ENCODE measurements around the gene EML3. TPM values are rescaled to one million over a fixed set of nuclear protein-coding genes. Genes with fewer than 3 reads are reported as not detected.
"Not testable (repeated sequence)": the region's sequence is repeated elsewhere in the genome, so short reads cannot be mapped to it uniquely, and the experiment has no call there.

EML3 gene
- total RNA-seq, 2 donors from 2014 or later = 58.7 to 63.8 TPM

DNA sequence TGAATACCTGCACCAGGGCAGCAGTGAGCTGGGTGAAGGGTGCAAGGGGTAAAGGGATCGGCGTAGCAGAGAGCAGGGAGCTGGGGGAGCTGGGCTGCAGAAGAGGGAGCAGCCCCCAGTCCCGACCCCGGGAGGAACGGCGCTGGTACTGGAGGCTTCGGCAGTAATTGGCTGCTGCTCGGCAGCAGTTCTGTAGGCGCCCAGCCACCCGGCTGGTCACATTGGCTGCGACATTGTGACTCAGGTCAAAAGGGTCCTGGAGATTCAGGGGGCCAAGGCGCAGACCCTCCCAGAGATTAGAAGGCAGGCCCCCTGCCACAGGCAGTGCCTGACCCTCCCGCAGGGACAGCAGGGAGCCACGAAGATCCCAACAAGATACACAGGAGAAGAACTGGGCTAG, 36.7 kb downstream of the EML3 start:
- DNase-seq (ENCODE audit: low spot score) = peak; percentile 78
- intact Hi-C loops (cut with DNase I) = loop anchor here in 1 of 2 donors (2.0 kb wide), 1 partner anchor 15 kb away; the partner anchor contains the start of gene TUT1

DNA sequence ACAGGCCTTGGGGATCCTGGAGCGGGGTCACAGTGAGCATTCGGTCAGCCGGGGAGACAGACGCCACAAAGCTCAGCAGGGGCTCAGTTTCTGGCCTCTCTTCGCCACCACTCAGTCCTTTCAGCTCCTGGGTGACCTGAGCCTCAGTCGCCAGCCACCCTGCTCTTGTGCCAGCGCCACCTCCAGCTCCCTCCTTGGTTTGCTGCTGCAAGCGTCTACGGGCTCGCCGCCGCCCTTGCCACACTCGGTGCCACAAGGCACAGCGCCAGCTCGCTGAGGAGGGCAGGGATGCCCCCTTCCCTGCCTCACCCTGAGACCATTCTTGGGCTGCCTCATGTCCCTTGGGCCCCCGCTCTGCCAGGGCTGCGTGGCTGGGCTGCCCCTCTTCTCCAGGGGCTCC, 37.4 kb downstream of the EML3 start:
- intact Hi-C loops (cut with DNase I) = loop anchor here in 1 of 2 donors (2.0 kb wide), 1 partner anchor 16 kb away; the partner anchor contains the start of gene TUT1
- peak; percentile 82 for DNase-seq (ENCODE audit: low spot score)

DNA sequence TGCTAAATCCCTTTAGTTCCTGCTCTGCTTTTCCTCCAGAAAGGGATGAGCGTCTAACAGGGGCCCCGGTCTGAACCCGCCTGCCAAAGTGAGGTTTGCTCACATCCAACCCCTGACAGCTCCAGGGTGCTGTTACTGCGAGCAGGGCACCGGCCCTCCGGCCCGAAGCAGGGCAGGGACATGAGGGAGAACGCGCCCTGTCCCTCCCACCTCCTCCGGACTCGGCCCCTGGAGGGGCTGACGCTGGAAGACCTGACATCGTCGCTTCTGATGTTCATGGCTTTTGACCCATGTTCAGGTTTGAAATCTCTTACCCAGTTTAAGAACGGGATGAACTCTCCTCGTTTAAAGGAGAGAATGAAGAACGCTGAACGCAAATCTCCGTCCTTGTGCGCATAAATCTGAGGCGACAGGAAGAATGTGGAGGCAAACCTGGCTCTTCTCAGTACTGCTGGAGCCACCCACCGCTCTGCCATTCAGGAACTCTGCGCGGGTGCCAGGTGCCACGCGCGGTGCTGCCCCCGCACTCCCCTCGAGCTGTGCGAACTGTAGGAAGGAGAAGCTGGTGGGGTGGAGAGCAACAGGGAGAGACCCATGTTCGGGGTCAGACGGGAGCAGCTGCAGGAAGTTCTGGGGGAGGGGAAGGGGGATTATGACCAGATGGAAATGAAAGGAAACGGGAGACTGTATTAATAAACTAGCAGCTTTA, 38.1 kb downstream of the EML3 start:
- intact Hi-C loops (cut with DNase I) = loop anchor here in 1 of 2 donors (2.0 kb wide), 1 partner anchor 16 kb away; the partner anchor contains the start of gene TUT1
- DNase-seq (ENCODE audit: low spot score) = peak; percentile 73

DNA sequence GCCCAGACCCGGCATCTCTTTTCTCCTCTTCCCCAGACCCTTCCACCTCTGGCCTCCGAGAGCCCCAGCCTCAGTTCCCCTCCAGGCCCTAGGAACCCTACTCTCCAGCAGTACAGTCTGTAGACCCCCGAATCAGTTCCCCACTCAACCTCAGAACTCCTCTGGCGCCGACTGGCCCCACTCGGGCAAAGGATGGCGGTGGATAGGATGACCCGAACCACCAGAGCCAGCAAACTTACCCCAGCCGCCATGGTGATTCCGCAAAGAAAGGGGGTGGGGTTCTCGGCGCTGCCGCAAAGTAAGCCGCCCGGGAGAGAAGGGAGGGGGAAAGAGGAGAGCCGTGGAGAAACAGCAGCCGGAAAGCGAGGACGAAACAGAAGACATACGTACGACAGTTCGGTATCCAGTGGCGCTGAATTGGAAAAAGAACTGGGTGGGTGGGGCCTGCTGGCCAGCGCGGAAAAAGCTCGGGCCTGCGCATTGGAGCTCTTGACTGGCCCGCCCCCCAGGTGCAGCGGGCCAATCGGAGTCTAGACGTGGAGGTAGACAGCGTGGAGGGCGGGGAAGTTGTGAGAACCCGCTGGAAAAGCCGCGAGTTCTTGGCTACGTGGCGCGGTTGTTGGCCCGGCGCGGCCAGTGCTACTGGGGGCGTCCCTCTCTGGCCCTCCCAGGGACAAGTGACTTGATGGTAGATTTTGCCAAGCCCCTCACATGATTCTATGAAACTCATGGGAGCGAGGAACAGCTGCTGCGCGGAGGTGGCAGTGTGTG, 38.8 kb downstream of the EML3 start, which contains the start of gene EEF1G:
Gene EEF1G, minus strand, starts transcription at position 300 of the 771 bp plus-strand sequence. Its CDS starts 49 bp downstream, at position 251.
- intact Hi-C loops (cut with DNase I) = loop anchor here in 1 of 2 donors (2.0 kb wide), 1 partner anchor 17 kb away; the partner anchor contains the start of gene TUT1
- peak; percentile 99 for DNase-seq (ENCODE audit: low spot score)

DNA sequence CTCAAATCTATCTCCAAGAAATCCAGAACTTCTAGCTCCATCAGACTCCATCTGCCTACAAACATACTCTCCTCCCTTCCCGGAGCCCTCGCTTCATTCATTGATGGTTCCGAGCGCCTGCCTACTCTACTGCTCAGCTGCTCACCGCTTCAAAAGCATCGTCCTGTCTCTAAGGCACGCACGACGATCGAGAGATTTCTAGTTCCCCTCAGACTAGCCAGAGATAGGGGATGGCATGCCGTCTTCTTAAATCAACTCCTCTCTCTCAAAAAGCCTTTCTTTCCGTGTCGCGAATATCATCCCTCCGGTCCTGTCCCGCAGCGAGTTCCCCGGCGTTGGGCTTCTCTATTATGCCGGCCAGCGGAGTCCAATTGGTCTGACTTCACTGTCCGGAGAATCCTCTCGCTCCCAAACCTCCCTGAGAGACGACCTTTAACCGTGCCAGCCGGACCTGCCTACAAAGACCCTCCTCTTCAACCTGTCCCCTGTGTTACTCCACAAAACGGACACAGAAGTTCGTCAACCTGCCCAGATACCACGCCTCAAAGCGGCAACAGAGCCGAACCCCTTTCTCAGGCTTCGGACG, 39.5 kb downstream of the EML3 start:
- intact Hi-C loops (cut with DNase I) = no loop called here
- no peak for DNase-seq (ENCODE audit: low spot score)

- intact Hi-C loops (cut with DNase I) = no loop called here
- peak; percentile 37 for DNase-seq (ENCODE audit: low spot score)
Observed at GRCh38 chr11:62572431-62572830, 40.1 kb downstream of the EML3 start.

DNA sequence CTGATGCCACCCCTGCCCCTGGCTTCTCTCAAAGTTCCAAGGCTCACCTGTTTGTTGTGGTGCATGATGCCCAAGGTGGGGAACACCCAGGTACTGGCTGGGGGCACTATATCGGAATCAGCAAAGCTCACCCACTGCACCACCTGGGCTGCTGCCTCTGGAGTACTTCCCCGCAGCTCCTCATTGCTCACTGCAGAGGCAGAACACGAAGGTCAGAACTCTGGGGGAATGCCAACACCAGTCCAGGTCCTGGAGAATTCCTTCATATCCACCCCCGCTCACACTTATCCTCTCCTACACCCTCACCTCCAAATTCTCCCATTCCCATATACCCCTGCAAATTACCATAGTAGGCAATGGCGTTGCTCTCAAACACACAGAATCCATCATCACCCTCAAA, 41.1 kb downstream of the EML3 start:
- intact Hi-C loops (cut with DNase I); DNase-seq (ENCODE audit: low spot score): not testable (repeated sequence)

- DNase-seq (ENCODE audit: low spot score); intact Hi-C loops (cut with DNase I): not testable (repeated sequence)
Observed at GRCh38 chr11:62570903-62571302, 41.7 kb downstream of the EML3 start.

- no peak for DNase-seq (ENCODE audit: low spot score)
- intact Hi-C loops (cut with DNase I) = no loop called here
Observed at GRCh38 chr11:62569611-62570010, 43.0 kb downstream of the EML3 start.

DNA sequence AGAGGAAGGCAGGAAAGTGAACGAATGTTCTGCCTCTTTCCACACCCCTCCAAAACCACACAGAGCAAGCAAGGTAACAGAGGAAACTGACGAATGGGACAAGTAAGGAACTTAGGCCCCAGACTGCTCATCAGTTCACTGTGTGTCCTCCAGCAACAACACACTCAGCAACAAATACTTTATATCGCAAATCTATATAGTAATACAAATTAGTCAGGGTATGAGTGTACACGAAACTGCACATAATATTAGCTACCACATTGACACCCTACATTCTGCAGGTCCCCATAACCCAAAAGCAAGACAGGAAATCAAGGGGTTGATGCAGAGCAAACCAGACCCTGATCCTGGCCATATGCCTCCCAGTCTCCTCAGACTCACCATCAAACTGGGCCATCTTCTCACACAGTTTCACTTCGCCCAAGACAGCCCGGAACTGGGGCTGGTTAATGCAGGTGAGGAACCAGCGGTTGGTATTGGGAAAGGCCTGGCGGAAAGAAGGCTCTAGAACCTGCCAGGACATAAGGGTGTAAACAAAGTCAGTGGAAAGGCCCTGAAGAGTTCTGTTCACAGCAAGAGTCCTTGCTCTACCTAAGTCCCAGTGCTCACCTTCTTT, 45.4 kb downstream of the EML3 start:
- DNase-seq (ENCODE audit: low spot score) = no peak
- intact Hi-C loops (cut with DNase I) = no loop called here

DNA sequence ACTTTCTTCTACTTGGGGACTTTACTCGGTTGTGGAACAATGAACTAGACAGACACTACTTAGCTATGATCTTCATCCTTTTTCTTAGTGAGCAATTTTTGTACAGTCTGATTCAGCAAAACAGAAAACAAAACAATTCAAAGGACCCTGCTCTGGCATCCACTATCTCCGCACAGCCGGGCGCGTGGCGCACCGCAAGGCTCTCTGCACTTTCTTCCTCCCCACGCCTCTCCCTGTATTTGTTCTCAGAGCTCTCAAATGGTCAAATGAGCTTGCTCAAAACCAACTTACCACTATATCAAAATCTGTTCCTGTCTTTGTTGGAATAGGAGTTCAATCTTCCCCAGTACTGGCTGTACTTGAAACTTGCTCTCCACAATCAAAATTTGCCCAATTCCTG, 46.3 kb downstream of the EML3 start:
- DNase-seq (ENCODE audit: low spot score) = peak; percentile 44
- intact Hi-C loops (cut with DNase I) = no loop called here

DNA sequence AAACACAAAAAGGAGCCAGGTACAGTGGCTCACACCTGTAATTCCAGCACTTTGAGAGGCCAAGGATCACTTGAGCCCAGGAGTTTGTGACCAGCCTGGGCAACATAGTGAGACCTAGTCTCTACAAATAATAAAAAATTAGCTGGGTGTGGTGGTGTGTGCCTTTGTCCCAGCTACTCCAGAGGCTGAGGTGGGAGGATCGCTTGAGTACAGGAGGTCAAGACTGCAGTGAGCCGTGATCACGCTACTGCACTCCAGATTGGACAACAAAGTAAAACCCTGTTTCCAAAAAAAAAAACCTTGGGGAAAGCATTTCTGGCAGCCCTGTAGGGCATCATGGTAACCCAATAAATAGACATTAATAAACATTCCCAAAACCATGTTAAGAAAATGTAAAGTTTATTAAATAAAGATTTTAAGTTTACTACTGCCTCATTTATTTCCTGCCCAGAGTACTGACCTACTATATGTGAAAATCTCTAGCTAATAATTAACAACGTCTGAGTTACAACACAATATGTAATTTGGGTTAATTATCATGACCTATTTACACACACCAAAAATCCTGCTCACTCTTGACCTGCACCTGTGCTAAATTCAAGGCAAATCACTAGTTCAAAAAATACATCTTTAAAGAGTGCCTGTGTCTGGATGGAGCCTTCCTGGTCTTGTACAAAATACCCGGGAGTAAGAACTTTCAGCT, 47.3 kb downstream of the EML3 start:
- intact Hi-C loops (cut with DNase I) = no loop called here
- DNase-seq (ENCODE audit: low spot score) = peak; percentile 49

DNA sequence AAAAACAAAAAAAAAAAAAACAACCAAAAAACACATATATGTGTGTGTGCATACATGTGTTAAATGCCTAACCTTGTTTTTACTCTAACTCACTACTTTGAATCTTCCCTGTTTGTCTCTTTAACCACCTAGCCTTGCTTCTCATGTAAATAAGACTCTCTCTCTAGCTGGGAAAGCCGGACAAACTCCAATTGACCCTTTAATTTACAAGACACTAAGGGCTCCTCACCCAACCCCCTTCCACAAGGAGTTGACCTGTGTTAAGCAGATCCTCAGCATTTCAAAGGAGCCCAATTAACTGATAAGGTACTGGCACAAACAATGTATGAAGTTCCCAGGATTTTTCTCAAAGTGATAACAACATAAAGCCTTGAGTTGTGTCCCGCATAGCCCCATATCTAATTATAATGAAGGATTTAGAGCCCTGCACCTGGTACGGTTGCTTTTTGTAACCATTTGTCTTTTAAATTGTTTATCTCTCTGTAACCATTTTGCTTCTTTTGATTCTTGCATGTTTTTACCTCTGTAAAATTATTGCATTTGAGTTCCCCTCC, 50.8 kb downstream of the EML3 start:
- intact Hi-C loops (cut with DNase I); DNase-seq (ENCODE audit: low spot score): not testable (repeated sequence)

DNA sequence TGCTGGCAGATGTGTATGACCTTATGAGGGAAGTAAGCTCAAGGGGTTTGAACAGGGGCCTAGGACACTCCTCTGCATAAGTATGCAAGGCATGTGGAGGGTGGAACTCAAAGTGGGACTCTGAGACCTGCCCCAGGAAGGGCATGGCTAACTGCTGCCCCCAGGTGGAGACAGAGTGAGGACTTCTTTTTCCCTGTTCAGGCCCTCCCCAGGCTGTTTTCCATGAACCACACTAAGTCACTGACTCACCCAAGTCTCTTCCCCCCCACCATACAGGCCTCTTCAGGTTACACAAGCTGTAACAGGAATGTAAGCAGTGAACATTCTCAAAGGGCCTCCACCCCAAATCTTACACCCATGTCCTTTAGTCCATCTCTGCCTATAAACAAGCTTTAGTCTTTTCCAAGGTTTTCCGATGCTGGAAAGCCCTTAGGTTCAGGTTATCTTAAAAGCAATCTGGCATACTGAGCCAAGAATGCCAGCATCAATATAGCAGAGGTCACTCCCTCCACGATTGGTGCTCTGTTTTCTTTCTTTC, 51.9 kb downstream of the EML3 start:
- peak; percentile 96 for DNase-seq (ENCODE audit: low spot score)
- intact Hi-C loops (cut with DNase I) = no loop called here

GRCh38 chr11:62559626-62560025, 52.9 kb downstream of the EML3 start:
- DNase-seq (ENCODE audit: low spot score) = not testable (repeated sequence)
- intact Hi-C loops (cut with DNase I) = loop anchor here (5.0 to 10.0 kb wide), 2 partner anchors 162 to 755 kb away; no protein-coding TSS in a partner anchor

- intact Hi-C loops (cut with DNase I) = loop anchor here (5.0 to 10.0 kb wide), 2 partner anchors 162 to 754 kb away; no protein-coding TSS in a partner anchor
- DNase-seq (ENCODE audit: low spot score) = no peak
Observed at GRCh38 chr11:62559204-62559603, 53.4 kb downstream of the EML3 start.

DNA sequence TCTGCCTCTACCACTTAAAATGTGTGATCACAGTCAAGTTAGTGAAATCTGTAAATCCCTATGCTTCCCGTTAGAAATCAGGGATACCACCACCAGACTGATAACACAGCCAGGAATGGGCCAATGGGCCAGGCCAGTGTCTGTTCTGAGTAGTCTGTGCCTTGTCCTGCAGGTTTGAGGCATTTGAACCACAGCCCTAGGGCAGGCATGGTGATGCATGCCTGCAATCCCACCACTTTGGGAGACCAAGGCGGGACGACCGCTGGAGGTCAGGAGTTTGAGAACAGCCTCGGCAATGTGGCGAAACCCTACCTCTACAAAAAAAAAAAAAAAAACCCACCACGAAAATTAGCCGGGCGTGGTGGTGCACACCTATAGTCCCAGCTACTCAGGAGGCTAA, 53.9 kb downstream of the EML3 start:
- intact Hi-C loops (cut with DNase I) = loop anchor here (5.0 to 10.0 kb wide), 2 partner anchors 161 to 754 kb away; no protein-coding TSS in a partner anchor
- no peak for DNase-seq (ENCODE audit: low spot score)
